ENCODE measurements around the gene IL13RA1. TPM values are rescaled to one million over a fixed set of nuclear protein-coding genes. Genes with fewer than 3 reads are reported as not detected.

The IL13RA1 gene
- total RNA-seq, 1 donor from 2014 or later, result 41.1 TPM

GRCh38 chrX:118780911-118781310 is 53.5 kb downstream of the IL13RA1 start:
- Histone ChIP-seq H3K4me3 (ENCODE audit: insufficient read depth, low read depth, low read length) (no peak overlapping the region), H3K36me3 (ENCODE audit: insufficient read depth, low read length) (no peaks in the 10 kb centered on the region), H3K27ac (ENCODE audit: low read depth, low read length) (no peak overlapping the region), H4K20me1 (ENCODE audit: insufficient read depth, low read length) (no peaks in the 10 kb centered on the region), H3K9me3 (ENCODE audit: insufficient read depth, low read depth, low read length) (no peaks in the 10 kb centered on the region), H3K79me2 (ENCODE audit: insufficient read depth, low read length) (no peaks in the 10 kb centered on the region), H3K4me1 (ENCODE audit: insufficient read depth, low read length) (no peaks in the 10 kb centered on the region), H3K4me2 (ENCODE audit: low read length) (no peak overlapping the region), H2AFZ (ENCODE audit: low read depth, low read length) (no peak overlapping the region), H3K27me3 (ENCODE audit: insufficient read depth, low read length) (no peaks in the 10 kb centered on the region), H3K9ac (ENCODE audit: low read length) (no peak overlapping the region)
- Mint-ChIP-seq H3K9me3 (ENCODE audit: unreplicated experiment) (no peaks in the 10 kb centered on the region), H3K27ac (ENCODE audit: unreplicated experiment) (no peak overlapping the region), H3K4me1 (ENCODE audit: low read depth, unreplicated experiment) (no peaks in the 10 kb centered on the region), H3K27me3 (ENCODE audit: low read depth, unreplicated experiment) (no peaks in the 10 kb centered on the region), H3K36me3 (ENCODE audit: low read depth, unreplicated experiment) (no peaks in the 10 kb centered on the region), H3K4me3 (ENCODE audit: unreplicated experiment) (no peak overlapping the region)
- peak; percentile 10 for DNase-seq (ENCODE audit: low read depth)
- FAIRE-seq, result peak; percentile 85
- no peak for TF ChIP-seq EZH2 (IDR thresholded peaks at IDR 0.05; ENCODE audit: insufficient read depth, low read length)

GRCh38 chrX:118795528-118796280 is 68.3 kb downstream of the IL13RA1 start:
- Histone ChIP-seq H3K27me3 (ENCODE audit: insufficient read depth, low read length) (no peaks in the 10 kb centered on the region), H4K20me1 (ENCODE audit: insufficient read depth, low read length) (no peaks in the 10 kb centered on the region), H3K4me1 (ENCODE audit: insufficient read depth, low read length) (no peaks in the 10 kb centered on the region), H3K79me2 (ENCODE audit: insufficient read depth, low read length) (no peaks in the 10 kb centered on the region), H3K27ac (ENCODE audit: low read depth, low read length) (no peak overlapping the region), H3K4me3 (ENCODE audit: insufficient read depth, low read depth, low read length) (no peak overlapping the region), H2AFZ (ENCODE audit: low read depth, low read length) (no peak overlapping the region), H3K9ac (ENCODE audit: low read length) (no peak overlapping the region), H3K9me3 (ENCODE audit: insufficient read depth, low read depth, low read length) (no peaks in the 10 kb centered on the region), H3K36me3 (ENCODE audit: insufficient read depth, low read length) (no peaks in the 10 kb centered on the region), H3K4me2 (ENCODE audit: low read length) (no peak overlapping the region)
- TF ChIP-seq EZH2 (IDR thresholded peaks at IDR 0.05; ENCODE audit: insufficient read depth, low read length) (no peak), CTCF (IDR thresholded peaks at IDR 0.05; ENCODE audit: insufficient read depth, low read depth, low read length) (no peak)
- H3K4me1 Mint-ChIP-seq (ENCODE audit: low read depth, unreplicated experiment), result no peaks in the 10 kb centered on the region
- H3K27me3 Mint-ChIP-seq (ENCODE audit: low read depth, unreplicated experiment), result no peaks in the 10 kb centered on the region
- FAIRE-seq, result peak; percentile 54
- no peaks in the 10 kb centered on the region for H3K9me3 Mint-ChIP-seq (ENCODE audit: unreplicated experiment)
- peak; percentile 2 for DNase-seq (ENCODE audit: low read depth)
- no peak overlapping the region for H3K4me3 Mint-ChIP-seq (ENCODE audit: unreplicated experiment)
- no peaks in the 10 kb centered on the region for H3K36me3 Mint-ChIP-seq (ENCODE audit: low read depth, unreplicated experiment)
- H3K27ac Mint-ChIP-seq (ENCODE audit: unreplicated experiment), result no peak overlapping the region

GRCh38 chrX:118802857-118803256 is 75.5 kb downstream of the IL13RA1 start:
- Histone ChIP-seq H3K9ac (ENCODE audit: low read length) (no peak overlapping the region), H3K4me3 (ENCODE audit: insufficient read depth, low read depth, low read length) (no peak overlapping the region), H3K79me2 (ENCODE audit: insufficient read depth, low read length) (no peaks in the 10 kb centered on the region), H3K27ac (ENCODE audit: low read depth, low read length) (no peak overlapping the region), H3K9me3 (ENCODE audit: insufficient read depth, low read depth, low read length) (no peaks in the 10 kb centered on the region), H3K4me1 (ENCODE audit: insufficient read depth, low read length) (no peaks in the 10 kb centered on the region), H2AFZ (ENCODE audit: low read depth, low read length) (no peak overlapping the region), H3K4me2 (ENCODE audit: low read length) (no peak overlapping the region), H3K27me3 (ENCODE audit: insufficient read depth, low read length) (no peaks in the 10 kb centered on the region), H3K36me3 (ENCODE audit: insufficient read depth, low read length) (no peaks in the 10 kb centered on the region), H4K20me1 (ENCODE audit: insufficient read depth, low read length) (no peaks in the 10 kb centered on the region)
- peak; percentile 20 for DNase-seq (ENCODE audit: low read depth)
- H3K4me3 Mint-ChIP-seq (ENCODE audit: unreplicated experiment), result no peak overlapping the region
- no peaks in the 10 kb centered on the region for H3K4me1 Mint-ChIP-seq (ENCODE audit: low read depth, unreplicated experiment)
- H3K9me3 Mint-ChIP-seq (ENCODE audit: unreplicated experiment), result peaks cover 4% of the 10 kb centered on the region
- no peaks in the 10 kb centered on the region for H3K27me3 Mint-ChIP-seq (ENCODE audit: low read depth, unreplicated experiment)
- FAIRE-seq, result peak; percentile 68
- H3K27ac Mint-ChIP-seq (ENCODE audit: unreplicated experiment), result no peak overlapping the region
- H3K36me3 Mint-ChIP-seq (ENCODE audit: low read depth, unreplicated experiment), result no peaks in the 10 kb centered on the region
- TF ChIP-seq EZH2 (IDR thresholded peaks at IDR 0.05; ENCODE audit: insufficient read depth, low read length) (no peak), CTCF (IDR thresholded peaks at IDR 0.05; ENCODE audit: insufficient read depth, low read depth, low read length) (no peak)

All from astrocyte (in vitro differentiated cells and primary cell).